ENCODE results near the gene RIPK3. TPM values are rescaled to one million over a fixed set of nuclear protein-coding genes. Genes with fewer than 3 reads are reported as not detected.
"Not testable (repeated sequence)": the region's sequence is repeated elsewhere in the genome, so short reads cannot be mapped to it uniquely, and the experiment has no call there.

The RIPK3 gene
- polyA plus RNA-seq, 4 donors, result 2.7 to 4.1 (median 3.2) TPM

DNA sequence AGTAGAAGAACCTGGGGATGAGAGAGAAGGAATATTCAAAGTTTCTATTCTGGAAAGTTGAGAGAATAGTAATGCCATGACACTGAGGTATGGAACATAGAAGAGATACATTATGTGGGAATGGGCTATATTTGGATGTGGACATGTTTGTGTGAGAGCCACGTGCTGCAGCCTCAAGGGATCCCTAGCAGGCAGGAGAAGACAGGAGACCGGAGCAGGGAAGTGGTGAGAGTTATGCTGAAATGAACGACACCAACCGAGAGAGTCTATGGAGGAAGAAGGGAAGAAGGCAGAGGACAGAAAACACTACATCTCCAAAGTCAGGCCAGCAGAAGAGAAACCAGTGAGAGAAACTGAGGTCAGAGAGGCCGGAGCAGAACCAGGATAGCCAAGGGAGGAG lies 10.0 kb upstream of the RIPK3 start:
- DNase-seq (ENCODE audit: low read depth in 4 of 4, low spot score in 3 of 4), result no peak

DNA sequence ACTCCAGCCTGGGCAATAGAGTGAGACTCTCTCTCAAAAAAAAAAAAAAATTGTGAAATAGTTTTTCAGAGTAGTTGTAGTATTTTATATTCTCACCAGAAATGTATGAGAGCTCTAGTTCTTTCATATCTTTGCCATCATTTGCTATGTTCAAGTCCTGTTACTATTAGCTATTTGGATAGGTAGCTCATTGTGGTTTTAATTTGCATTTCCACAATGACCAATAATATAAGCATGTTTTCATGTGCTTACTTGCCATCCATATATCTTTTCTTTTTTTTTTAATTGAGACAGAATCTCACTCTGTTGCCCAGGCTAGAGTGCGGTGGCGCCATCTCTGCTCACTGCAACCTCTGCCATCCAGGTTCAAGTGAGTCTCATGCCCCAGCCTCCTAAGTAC lies 8.4 kb upstream of the RIPK3 start:
- no peak for DNase-seq (ENCODE audit: low read depth in 4 of 4, low spot score in 3 of 4)

- DNase-seq (ENCODE audit: low read depth in 4 of 4, low spot score in 3 of 4), result no peak
These were observed 7.3 kb upstream of the RIPK3 start for GRCh38 chr14:24347134-24347533.

DNA sequence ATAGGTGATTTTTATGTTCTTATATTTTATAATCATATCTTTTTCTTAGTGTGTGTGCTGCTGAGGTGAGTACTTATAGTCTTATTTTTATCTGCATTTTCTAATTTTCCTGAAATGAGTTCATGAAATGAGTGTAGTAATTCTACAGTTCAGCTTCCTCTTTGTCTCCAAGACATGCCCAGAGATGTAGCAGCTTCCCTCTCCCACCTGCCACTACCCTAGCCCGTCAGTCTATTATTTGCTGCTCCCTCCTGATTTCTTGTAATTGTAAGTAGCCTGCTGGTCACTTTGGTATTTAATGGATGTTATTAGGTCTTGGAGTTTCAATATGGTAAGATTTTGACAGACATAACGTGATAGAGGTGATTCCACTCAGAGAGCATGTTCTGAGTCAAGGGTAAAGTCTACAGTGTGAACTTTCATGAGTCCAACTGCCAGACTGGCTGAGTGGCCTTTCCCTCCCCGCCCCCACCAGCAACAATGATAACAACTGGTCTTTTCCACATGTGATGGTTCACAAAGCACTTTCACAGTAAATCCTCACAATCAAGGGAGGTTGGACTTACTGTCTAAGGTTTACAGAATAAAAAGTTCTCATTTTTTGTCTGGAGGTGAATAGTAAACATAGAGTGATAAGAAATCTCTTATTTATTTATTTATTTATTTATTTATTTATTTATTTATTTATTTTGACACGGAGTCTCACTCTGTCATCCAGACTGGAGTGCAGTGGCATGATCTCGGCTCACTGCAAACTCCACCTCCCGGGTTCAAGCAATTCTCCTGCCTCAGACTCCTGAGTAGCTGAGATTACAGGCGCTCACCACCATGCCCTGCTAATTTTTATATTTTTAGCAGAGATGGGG lies 4.2 kb upstream of the RIPK3 start:
- no peak for DNase-seq (ENCODE audit: low read depth in 4 of 4, low spot score in 3 of 4)

- no peak for DNase-seq (ENCODE audit: low read depth in 4 of 4, low spot score in 3 of 4)
These were observed 3.1 kb upstream of the RIPK3 start for GRCh38 chr14:24342889-24343288.

DNA sequence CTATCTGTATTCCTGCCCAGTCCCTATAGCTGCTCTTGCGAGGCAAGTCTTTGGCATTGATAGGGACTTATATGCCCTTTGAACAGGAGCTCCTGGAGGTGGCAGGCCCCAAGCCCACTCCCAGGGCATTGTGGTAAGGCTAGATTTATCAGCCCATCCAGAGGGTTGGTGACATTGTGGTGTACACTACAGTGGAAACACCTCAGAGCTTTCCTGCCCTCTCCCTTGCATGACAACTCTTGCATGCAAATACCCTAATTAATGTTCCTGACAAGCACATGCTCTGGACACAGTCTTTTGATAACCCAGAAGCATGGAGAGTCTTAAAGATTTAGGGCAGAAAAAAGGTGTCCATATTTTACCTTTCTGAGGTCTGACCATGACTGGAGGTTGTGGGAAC lies 815 bp upstream of the RIPK3 start:
- no peak for DNase-seq (ENCODE audit: low read depth in 4 of 4, low spot score in 3 of 4)

DNA sequence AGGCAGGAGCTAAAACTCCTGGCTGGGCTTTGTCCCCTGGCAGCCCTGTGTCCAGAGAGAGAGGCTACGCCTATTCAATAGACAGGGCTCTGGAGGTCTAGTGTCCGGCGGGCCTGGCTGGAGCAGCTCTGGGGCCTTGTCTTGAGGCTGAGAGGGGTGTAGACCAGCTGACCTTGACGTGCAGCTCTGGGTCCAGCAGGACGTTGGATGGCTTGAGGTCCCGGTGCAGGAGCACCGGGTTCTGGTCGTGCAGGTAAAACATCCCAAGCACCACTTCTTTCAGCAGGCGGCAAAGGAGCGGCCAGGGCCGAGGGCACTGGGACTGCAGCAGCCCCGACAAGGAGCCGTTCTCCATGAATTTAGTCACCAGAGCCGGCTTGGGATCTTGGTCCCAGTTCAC lies 948 bp downstream of the RIPK3 start:
- DNase-seq (ENCODE audit: low read depth in 4 of 4, low spot score in 3 of 4), result no peak

DNA sequence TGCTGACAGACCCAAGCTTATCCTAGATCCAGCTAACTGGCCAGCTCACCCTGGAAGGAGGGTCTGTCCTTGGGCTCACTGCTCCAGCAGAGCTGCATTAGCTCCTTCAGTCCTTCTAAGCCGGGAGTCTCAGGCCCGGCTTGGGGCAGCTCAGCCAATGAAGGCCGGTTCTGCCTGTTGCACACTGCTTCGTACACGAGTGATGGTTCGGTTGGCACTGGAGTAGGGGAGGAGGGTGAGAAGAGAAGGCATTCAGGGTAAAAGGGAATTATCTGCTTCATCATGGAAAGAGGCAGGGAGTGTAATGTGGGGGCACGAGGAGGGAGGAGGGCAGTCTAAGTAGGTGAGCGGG lies 2.0 kb downstream of the RIPK3 start:
- DNase-seq (ENCODE audit: low read depth in 4 of 4, low spot score in 3 of 4), result no peak

DNA sequence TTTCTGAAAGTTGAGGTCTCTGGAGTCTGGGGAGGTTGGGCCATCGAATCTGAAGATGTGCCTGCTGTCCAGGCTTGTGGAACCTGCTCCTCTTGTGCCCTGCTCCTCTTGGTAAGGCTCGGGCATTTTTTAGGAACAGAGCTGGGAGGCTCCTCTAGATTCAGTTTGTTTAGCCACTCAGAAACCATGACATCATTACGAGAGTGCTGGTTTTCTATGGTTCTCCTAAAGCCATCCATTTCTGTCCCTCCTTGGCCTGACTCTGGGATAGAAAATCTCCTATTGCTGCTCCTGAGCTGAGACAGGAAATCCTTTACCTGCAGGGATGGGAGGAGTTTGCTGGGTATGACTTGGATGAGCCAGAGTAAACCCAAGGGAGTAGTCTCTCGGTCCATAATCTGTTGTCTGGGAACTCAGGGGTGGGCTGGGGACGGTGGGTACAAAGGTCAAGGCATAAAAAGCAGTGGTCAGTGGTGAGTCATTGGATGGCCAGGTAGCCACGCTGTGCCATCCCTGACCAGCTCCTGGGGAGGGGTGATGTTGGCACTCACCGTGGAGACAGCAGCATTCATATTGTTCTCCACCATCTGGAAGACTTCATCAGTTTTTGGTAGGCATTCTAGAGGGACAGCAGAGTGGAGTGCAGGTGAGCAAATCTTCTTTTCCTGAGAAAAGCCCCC lies 2.5 kb downstream of the RIPK3 start:
- DNase-seq (ENCODE audit: low read depth in 4 of 4, low spot score in 3 of 4), result no peak

DNA sequence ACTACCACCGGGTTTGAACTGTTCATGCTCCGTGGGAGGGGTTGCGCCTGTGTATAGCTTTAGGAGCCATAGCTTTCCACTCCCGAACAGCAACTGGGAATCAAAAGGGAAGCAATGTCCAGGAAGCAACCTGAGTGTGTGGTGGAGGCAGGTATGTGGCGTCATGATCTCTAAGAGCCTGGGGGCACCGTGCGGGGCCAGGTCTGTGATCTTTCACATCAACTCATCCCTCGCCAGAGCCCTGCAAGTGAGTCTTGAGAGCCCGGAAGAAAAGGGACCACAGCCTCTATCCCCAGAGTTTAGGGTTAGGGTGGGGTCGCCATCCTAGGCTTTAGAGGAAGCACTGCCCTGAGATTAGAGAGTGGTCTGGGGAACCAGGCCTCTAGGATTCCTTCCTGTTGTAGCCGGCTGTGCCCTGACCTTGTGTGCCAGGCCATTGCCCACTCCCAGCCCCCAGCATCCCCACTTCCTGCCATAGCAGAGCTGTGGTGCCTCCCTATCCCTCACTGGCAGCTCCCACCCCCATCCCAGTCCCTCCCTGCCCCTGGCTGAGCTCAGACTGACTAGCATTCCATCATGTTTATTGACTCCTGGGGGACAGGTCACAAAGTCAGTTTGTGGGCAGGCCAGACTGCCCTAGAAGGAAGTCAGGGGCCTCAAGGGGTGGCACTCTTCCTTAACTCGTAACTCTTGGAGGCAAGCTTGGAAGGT lies 4.2 kb downstream of the RIPK3 start:
- DNase-seq (ENCODE audit: low read depth in 4 of 4, low spot score in 3 of 4), result no peak

DNA sequence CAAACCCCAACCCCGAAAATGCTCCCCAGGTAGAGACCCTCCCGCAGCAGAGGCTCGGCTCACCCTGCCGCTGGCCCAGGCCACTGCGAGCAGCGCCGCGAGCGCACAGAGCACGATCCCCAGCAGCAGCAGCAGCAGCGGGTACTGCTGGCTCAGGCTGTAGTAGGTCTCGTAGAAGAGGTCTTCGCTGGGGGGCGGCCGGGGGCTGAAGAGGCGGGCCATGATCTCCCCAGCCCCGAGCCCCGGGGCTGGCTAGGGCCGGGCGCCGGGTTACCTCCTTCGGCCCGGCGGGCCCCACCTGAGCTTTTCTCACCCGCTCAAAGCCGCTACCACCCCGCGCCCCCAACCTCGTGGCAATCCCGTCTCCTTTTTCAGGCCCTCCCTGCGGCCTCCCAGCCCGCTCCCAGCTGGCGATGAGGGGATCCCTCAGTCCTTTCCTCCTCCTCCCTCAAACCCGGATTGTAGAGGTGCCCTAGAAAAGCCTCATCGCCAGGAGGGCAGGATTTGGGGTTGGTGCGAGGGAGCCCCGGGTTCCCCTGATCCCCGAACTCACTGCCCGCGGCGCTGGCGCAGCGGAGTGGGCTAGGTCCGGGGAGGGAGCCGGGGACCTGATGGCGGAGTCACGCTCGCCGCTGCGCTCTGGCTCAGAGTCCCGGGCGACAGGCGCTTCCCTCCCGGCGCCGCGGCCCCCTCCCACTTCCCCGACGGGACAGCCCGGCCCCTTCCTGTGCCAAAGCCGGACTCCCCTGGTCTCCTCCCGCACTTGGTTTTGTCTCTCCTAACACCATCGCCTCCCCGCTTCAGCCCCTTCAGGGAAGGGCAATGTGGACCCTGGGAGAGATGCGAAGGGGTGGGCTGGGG lies 5.1 kb downstream of the RIPK3 start, which contains the start of gene ADCY4:
Gene ADCY4 (minus strand): TSS at position 641 of the 861 bp plus-strand sequence. CDS start 419 bp downstream, at position 222.
- no peak for DNase-seq (ENCODE audit: low read depth in 4 of 4, low spot score in 3 of 4)

DNA sequence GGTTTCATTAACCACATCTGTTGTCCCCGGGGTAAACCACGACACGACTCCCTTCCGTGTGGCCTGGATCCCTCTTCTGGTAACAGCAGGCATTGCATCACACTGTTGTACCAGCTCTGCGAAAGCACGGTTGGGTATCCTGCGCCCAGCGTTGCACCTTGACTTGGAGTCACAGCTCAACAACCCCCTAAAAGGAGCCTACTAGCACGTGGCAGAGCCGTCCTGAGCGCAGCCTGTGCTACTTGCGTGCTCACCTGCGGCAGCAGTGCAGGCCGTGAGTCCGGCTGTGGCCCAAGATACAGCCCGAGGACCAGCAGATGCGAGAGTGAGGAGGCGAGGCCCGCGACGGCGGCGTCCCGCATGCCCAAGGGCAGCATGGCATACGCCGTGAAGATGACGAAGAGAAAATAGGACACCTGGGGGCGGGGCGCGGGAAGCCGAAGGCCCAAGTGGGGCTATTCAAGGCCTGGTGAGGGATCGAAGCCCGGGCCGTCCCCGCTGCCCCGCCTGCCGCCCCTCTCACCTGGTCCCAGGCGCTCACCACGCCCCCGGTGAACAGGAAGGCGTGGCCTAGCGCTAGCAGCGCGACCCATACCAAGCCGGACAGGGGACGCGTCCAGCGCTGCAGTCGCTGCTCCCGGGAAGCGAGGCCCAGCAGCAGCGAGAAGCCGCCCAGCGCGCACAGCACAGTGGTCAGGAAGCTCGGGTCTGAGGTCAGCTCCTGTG lies 7.4 kb downstream of the RIPK3 start:
- DNase-seq (ENCODE audit: low read depth in 4 of 4, low spot score in 3 of 4), result no peak

GRCh38 chr14:24331731-24332267 lies 8.0 kb downstream of the RIPK3 start:
- DNase-seq (ENCODE audit: low read depth in 4 of 4, low spot score in 3 of 4), result no peak

GRCh38 chr14:24330973-24331674 lies 8.7 kb downstream of the RIPK3 start:
- no peak for DNase-seq (ENCODE audit: low read depth in 4 of 4, low spot score in 3 of 4)

GRCh38 chr14:24329736-24330135 lies 10.1 kb downstream of the RIPK3 start:
- DNase-seq (ENCODE audit: low read depth in 4 of 4, low spot score in 3 of 4), result no peak

DNA sequence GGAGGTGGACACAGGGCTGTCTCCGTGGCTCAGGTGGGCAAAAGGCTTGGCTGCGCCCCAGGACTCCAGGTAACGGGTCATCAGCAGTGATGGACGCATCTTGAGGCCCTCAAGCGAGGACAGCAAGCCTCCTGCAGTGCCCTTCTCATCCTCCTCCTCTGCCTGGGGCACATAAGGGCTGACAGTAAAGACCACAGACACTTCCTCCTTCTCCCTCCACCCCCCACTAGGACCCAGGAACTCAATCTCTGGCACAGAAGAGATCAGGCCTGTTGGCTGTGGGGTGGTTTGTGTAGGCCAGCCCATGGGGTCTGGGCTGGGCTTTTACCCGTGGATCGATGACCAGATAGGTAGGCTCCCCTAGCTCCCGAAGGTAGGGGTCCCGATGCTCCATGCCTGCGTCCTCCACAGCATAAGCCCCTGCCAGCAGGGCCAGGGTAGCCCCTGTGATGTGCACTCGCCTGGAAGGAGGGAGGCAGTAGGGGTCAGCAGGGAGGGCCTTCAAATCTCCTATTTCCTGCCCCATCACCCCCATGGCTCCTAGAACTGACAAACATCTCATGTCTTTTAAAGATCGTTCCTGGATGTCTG lies 10.6 kb downstream of the RIPK3 start:
- DNase-seq (ENCODE audit: low read depth in 4 of 4, low spot score in 3 of 4), result no peak

- DNase-seq (ENCODE audit: low read depth in 4 of 4, low spot score in 3 of 4), result not testable (repeated sequence)
These were observed 11.9 kb downstream of the RIPK3 start for GRCh38 chr14:24327914-24328313.

- no peak for DNase-seq (ENCODE audit: low read depth in 4 of 4, low spot score in 3 of 4)
These were observed 12.5 kb downstream of the RIPK3 start for GRCh38 chr14:24327303-24327702.

DNA sequence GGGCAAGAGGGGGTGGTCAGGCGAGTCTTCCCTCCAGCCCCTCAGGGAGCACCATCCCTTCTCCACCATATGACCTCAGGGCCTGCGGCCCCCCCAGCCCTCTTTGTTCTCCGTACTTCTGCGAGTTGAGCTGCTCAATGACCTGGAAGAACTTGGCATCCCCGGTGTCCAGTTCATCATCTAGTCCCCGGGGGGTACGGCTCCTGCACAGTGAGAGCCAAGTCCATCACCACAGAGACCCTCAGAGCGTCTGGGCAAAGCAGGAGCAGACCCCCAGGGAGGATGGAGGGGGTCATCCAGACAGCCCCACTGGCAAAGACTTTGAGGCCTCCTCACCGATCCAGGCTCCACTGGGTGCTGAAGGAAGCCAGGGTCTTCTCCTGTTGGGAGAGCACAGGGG lies 13.8 kb downstream of the RIPK3 start:
- DNase-seq (ENCODE audit: low read depth in 4 of 4, low spot score in 3 of 4), result no peak
